ENCODE results near the gene NISCH.

NISCH gene

DNA sequence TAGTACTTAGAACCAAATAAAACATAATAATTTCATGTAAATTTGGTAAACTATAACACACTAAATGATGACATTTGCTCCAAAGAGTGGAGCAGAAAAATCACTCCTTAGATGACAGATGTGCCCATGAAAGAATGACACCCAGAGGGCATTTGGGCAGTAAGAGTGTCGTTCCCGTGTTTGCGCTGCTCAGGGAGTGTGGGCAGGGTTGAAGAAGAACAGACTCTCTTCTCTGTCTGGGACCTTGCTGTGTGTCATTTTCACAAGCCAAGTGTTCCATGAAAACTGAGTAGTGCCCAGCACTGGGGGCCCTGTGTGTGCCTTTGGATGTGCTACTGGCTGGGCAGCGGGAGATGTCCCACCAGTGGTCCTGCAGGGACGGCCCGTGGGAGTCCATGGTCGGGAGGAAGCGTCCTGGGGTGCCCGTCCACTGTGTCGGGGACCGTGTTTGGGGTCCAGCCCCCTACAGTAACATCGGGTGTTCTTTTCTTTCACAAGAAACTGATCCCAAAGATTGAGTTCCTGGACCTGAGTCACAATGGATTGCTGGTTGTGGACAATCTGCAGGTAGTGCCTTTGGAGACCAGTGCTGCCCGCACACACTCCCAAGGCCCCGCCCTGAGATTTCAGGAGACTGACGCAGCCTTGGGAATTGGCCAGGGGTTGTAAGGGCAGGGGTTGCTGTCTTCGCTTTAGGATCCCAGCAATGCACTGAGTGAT lies 21.8 kb downstream of the NISCH start:
- H3K27ac Mint-ChIP-seq = no peak overlapping the region
- H3K4me1 Mint-ChIP-seq = no peaks in the 10 kb centered on the region
- no peaks in the 10 kb centered on the region for H3K27me3 Mint-ChIP-seq (ENCODE audit: low read depth)
- no peak for TF ChIP-seq CTCF (IDR thresholded peaks at IDR 0.05; ENCODE audit: unreplicated experiment in 3 of 3)
- no peaks in the 10 kb centered on the region for H3K9me3 Mint-ChIP-seq
- no peak overlapping the region for H3K4me3 Mint-ChIP-seq
- peaks cover 76% of the 10 kb centered on the region for H3K36me3 Mint-ChIP-seq (ENCODE audit: low read depth)

- H3K9me3 Mint-ChIP-seq = no peaks in the 10 kb centered on the region
- peaks cover 3% of the 10 kb centered on the region for H3K4me1 Mint-ChIP-seq
- peaks cover 76% of the 10 kb centered on the region for H3K36me3 Mint-ChIP-seq (ENCODE audit: low read depth)
- no peak overlapping the region for H3K4me3 Mint-ChIP-seq
- TF ChIP-seq CTCF (IDR thresholded peaks at IDR 0.05; ENCODE audit: unreplicated experiment in 3 of 3) = no peak
- no peak overlapping the region for H3K27ac Mint-ChIP-seq
- H3K27me3 Mint-ChIP-seq (ENCODE audit: low read depth) = no peaks in the 10 kb centered on the region
Measured at GRCh38 chr3:52477796-52478095, 22.3 kb downstream of the NISCH start.

DNA sequence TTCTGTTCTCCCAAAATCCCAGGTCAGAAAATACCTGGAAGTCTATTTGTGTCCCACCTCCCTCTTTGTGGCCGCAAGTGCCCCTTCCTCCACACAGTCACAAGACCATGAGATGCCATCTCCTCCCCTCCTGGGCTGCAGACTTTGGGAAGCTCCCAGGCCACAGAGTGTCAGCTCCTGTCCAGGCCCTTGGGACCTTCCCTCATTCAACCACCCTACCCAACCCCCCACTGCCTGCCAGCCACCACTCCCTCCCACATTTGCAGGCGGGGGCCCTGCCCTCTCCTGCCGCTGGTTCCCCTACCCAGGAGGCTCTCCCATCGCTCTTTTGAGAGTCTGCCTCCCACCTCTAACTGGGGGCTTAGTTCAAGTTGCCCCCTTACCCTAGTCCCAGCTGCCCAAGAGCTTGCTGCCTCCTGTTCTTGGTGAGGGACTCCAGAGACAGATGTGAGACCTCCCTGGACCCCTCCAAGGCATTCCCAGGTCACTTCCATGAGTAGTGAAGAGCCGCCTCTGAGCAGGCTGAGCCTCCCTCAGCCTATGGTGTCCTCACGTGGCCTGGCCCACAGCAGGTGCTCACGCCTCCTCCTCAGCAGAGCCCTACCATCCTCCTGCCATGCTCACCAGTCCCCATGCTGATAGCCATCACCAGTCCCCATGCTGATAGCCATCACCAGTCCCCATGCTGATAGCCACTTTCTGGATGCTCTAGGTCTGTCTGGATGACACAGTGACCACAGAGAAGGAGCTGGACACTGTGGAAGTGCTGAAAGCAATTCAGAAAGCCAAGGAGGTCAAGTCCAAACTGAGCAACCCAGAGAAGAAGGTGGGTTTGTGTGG lies 23.9 kb downstream of the NISCH start:
- no peak overlapping the region for H3K27ac Mint-ChIP-seq
- no peaks in the 10 kb centered on the region for H3K9me3 Mint-ChIP-seq
- no peaks in the 10 kb centered on the region for H3K27me3 Mint-ChIP-seq (ENCODE audit: low read depth)
- no peak for TF ChIP-seq CTCF (IDR thresholded peaks at IDR 0.05; ENCODE audit: unreplicated experiment in 3 of 3)
- no peak overlapping the region for H3K4me3 Mint-ChIP-seq
- H3K36me3 Mint-ChIP-seq (ENCODE audit: low read depth) = peaks cover 70% of the 10 kb centered on the region
- H3K4me1 Mint-ChIP-seq = peaks cover 19% of the 10 kb centered on the region

- H3K27ac Mint-ChIP-seq = no peak overlapping the region
- no peaks in the 10 kb centered on the region for H3K27me3 Mint-ChIP-seq (ENCODE audit: low read depth)
- H3K36me3 Mint-ChIP-seq (ENCODE audit: low read depth) = peaks cover 65% of the 10 kb centered on the region
- H3K4me3 Mint-ChIP-seq = no peak overlapping the region
- TF ChIP-seq CTCF (IDR thresholded peaks at IDR 0.05; ENCODE audit: unreplicated experiment in 3 of 3) = no peak
- no peaks in the 10 kb centered on the region for H3K9me3 Mint-ChIP-seq
- H3K4me1 Mint-ChIP-seq = peaks cover 26% of the 10 kb centered on the region
Measured at GRCh38 chr3:52479877-52480575, 24.6 kb downstream of the NISCH start.

DNA sequence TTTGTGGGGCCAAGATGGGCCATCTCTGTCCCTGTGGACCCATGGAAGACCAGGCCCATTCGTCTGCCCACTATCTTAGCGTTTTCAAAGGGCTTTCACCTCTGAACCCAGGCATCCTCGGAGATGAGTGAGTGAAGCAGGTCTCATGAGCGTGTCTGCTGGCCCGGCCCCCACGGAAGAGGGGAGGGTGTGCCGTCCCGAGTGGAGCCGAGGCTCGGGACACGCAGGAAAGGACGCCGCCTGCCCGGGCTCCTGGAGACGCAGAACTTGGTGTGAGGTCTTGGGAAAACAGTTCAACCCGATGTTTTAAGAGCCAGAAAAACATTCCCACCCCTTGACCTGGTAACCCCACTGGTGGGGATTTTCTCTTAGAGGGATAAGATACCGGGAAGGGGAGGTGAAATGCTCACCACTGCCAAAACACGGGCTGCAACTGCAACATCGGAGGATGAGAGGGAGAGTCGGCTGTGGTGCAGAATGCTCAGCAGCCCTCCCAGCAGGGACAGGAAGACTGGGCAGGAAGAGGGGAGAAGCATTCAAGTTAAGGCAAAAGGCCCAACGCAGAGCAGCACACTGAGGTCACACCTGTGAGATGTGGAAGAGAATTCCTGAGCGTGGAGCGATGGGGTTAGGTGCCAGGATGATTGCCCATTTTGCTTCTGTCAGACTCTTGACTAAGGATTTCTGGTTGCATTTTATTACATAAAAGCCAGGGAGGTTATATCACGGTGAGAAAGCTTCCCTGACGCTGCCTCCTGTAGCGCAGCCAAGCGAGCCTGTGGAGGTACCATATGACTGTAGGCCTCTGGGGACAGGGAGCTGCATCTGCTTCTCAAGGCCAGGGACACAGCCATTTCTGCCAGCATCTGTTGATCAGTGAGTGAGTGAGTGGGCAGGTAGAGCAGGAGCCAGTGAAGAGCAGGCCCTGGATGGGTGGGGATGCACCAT lies 25.6 kb downstream of the NISCH start:
- Mint-ChIP-seq H3K27me3 (ENCODE audit: low read depth) (no peaks in the 10 kb centered on the region), H3K9me3 (no peaks in the 10 kb centered on the region), H3K36me3 (ENCODE audit: low read depth) (peaks cover 62% of the 10 kb centered on the region), H3K4me1 (peaks cover 27% of the 10 kb centered on the region), H3K27ac (peak overlapping the region in 1 of 3 experiments; percentile 24), H3K4me3 (no peak overlapping the region)
- no peak for TF ChIP-seq CTCF (IDR thresholded peaks at IDR 0.05; ENCODE audit: unreplicated experiment in 3 of 3)

All from nephron (organoid).